ENCODE data around the gene COL12A1. TPM values are rescaled to one million over a fixed set of nuclear protein-coding genes. Genes with fewer than 3 reads are reported as not detected.

The COL12A1 gene
- polyA plus RNA-seq, 4 donors: 67.6 to 103 (median 80.6) TPM

DNA sequence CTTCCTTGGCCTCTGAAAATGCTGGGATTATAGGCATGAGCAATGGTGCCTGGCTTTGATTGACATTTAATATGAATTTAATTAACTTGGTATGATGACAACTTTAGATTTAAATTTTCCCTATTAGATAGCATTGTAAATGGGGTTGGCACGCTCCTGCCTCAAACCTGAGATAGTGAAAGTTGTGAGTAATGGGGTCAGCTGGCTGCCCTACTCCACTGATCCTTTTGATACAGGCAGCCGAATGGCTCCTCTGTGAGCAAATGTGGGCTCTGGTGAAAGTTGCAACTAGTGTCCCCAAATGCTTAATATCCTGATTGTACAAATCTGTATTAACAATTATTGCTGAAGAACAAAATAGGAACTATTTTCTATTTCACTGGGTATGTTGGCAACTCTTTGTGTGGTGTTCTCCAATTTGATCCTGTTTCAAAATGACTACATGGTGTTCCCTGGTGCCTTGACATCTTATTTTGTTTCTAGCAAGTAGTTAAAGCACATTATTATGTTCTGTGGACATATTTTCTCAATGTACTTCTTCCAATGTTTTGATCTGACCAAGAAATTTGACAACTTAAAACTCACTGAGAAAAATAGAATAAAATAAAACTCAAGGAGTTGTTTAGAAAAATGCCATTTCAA is 97.4 kb downstream of the COL12A1 start:
- no peak for DNase-seq (ENCODE audit: low read depth in 4 of 4, low spot score in 2 of 4)

DNA sequence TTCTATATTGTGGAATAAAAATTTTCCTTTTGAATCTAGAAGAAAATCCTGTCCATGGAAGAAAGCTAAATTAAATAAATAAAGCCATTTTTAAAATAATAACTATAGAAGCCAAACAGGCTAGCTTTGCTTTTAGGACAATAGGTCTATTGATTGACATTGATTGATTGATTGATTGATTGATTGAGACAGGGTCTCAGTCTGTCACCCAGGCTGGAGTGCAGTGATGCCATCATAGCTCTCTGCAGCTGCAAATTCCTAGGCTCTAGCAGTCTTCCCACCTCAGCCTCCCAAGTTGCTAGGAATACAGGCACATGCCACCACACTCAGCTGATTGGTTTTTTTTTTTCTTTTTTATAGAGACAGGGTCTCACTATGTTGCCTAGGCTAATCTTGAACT is 97.9 kb downstream of the COL12A1 start:
- no peak for DNase-seq (ENCODE audit: low read depth in 4 of 4, low spot score in 2 of 4)

DNA sequence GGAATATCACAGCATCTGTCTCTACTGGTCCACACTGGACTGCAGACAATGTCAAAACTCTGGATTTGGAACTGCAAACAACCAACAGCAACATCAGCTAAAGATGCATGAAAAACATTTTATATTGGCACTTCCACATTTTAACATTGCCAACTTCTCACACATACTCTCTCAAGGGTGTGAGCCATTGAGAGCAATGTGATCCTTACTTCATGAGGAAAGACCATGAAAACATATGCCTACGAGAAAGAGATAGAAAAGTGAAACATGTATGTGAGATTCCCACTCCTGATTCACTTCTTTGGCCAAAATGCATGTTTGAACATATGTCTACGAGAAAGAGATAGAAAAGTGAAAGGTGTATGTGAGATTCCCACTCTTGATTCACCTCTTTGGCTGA is 99.4 kb downstream of the COL12A1 start:
- no peak for DNase-seq (ENCODE audit: low read depth in 4 of 4, low spot score in 2 of 4)

DNA sequence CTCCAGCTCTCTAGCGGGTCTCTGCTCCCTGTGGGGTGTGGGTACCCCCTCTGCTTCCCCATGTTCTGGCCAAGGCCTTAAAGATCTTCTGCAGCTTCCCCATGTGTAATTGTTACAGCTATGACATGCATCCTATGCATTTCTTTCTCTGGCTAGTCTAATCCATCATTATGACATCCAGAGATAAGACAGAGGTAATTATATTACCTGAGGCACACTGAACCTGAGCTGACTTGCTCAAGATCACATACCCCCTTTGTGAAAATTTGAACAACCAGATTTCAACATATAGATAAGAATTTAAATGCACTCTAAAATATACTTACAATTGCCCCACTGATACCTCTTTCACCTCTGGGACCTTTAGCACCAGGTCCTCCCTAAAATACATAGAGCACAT is 102.4 kb downstream of the COL12A1 start:
- DNase-seq (ENCODE audit: low read depth in 4 of 4, low spot score in 2 of 4): no peak

DNA sequence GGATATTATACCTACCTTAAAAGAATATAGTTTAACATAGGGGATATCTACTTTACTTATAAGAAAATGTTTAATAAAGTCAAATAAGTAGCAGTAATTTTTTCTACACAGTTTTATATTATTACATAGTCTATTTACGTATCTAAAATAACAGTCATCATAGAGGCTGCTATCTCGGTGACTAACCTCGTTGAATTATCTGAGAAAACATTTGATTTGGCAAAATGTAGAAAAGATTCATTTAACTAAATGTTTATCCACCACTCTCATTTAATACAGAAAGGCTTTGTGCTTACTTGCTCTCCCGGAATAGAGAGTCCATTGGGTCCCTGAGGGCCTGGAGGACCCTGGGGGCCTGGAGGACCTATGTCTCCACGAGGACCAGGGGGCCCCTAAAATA is 103.6 kb downstream of the COL12A1 start:
- DNase-seq (ENCODE audit: low read depth in 4 of 4, low spot score in 2 of 4): no peak

DNA sequence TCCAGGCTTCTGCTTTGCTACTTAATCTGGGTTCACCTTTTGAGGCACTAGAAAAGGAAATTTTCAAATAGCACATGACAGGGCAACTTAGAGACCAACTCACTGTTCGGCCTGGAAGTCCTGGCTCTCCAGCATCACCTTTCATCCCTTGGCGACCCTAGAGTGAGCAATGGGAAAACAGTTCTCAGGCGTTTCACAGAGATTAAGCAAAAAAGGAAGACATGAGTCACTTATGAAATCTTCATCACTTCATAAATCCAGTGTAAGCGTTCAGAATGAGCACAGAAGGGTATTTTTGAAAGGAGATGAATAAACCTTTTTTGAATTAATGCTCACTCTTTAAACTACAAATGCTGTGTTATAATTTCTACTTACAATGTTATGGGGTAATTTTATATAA is 104.0 kb downstream of the COL12A1 start:
- no peak for DNase-seq (ENCODE audit: low read depth in 4 of 4, low spot score in 2 of 4)

DNA sequence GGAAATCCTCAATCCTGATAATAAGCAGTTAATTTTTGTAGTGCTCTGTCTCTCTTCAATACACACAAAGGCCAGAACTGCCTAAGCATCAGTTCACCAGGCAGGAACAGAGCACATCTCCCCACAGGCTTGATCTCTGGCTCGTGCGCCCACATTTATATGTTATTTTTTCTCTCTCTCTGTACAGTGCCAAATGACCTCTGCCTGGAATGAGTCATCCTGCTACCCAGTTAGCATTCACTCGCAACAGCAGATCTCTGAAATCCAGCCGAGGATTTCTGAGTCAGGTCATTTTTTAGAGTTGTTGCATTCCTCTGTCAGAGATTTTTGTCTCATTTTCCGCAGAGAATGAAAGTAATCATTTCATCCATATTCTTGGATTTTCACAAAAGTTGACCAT is 107.1 kb downstream of the COL12A1 start:
- DNase-seq (ENCODE audit: low read depth in 4 of 4, low spot score in 2 of 4): no peak

DNA sequence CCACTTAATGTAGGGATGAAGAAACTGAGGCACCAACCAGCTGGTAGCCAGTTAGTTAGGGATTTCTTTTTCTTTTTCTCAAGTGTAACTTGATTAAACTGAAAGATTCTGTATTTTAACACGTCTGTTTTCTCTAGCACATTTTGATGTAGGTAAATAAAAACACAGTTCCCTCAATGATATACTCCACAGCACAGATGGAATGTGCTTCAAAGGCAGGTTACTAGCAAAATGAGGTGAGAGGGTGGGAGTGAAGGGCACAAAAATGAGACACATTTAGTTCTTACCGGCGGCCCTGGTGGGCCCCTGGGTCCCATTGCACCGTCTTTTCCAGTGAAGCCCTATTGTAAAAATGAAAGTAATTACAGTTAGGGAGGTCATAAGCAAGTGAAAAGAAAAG is 108.9 kb downstream of the COL12A1 start:
- DNase-seq (ENCODE audit: low read depth in 4 of 4, low spot score in 2 of 4): no peak

DNA sequence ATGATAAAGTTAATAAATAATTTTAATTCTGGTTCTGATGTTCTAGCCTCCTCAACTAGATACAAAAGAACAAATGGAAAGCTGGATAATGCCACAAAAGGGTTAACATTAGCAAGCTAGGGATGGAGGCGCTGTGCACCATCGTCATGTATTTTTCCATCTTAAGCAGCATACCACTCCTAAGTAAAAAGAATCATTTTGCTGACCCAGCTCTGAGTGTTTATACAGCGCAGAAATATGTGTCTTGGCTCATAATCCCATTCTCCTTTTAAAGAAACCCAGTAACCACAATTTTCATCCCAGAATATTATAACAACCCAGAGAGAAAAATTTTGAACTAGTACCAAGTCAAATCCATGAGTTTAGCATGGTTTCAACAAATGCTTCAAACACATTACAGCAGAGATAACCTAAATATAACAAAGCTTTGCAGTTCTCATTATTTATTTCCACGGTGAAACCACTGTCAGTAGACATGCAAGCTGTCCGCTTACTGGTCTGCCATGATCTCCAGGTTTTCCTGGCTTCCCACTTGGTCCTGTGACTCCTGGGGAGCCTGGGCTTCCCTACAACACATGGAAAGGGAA is 111.1 kb downstream of the COL12A1 start:
- no peak for DNase-seq (ENCODE audit: low read depth in 4 of 4, low spot score in 2 of 4)

DNA sequence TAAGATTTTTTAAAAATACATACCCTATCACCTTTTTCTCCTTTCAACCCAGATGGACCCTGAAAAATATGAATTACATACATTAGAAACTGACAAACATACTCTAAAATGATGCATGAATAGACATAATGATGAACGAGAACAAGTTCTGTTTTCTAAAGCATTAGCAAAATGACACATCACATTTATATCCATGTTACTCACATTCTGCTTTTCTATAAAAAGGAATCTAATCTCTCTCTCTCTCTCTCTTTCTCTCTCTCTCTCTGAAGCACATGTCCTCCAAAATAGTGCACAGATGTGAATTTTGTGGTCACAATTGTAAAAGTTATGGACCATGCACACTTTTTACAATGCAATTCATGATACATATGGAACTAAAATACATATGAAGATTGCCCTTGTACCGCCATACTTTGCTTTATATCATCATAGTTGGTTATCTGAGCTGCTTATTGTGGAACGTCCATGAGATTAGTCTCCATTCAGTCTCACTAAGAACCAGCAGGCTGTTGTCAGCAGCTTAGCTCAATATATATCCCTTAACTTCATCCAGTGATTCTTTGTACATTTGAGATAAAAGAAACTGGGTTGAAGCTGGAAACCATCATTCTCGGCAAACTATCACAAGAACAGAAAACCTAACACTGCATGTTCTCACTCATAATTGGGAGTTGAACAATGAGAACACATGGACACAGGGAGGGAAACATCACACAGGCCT is 114.2 kb downstream of the COL12A1 start:
- no peak for DNase-seq (ENCODE audit: low read depth in 4 of 4, low spot score in 2 of 4)

DNA sequence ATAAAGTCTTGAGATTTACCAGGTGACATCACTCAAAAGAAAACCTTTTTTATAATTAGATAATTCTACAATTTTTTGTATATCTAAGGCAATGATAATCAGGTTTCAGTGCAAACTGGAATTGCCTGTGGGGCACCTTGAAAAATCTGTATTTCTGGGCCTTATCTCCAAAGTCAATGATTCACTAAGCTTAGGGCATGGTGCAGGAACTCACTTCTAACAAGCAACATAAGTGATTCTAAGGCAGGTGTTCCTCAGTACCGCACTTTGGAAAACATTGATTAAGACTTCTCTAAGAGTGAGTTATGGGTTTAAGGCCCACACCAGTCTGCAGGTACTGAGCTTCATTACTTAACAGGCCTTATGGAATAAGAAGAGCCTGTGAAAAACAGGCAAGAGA is 115.3 kb downstream of the COL12A1 start:
- no peak for DNase-seq (ENCODE audit: low read depth in 4 of 4, low spot score in 2 of 4)

DNA sequence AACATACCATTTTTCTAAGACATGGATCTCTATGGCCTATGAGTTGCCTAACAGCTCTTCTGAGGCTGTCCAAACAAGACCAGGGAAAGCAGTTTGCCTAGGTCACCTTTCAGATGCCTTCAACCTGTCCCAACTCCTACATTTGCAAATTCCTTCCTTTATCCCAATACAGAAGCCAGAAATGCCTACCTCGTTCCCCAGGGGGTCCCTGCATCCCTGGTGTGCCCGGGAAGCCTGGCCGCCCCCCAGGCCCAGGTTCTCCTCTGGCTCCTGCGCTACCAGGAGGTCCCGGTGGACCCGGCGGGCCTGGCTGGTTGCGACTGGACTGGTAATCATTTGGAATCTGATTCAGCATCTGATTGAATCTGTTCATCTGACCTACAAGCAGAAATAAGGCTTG is 115.9 kb downstream of the COL12A1 start:
- DNase-seq (ENCODE audit: low read depth in 4 of 4, low spot score in 2 of 4): no peak

DNA sequence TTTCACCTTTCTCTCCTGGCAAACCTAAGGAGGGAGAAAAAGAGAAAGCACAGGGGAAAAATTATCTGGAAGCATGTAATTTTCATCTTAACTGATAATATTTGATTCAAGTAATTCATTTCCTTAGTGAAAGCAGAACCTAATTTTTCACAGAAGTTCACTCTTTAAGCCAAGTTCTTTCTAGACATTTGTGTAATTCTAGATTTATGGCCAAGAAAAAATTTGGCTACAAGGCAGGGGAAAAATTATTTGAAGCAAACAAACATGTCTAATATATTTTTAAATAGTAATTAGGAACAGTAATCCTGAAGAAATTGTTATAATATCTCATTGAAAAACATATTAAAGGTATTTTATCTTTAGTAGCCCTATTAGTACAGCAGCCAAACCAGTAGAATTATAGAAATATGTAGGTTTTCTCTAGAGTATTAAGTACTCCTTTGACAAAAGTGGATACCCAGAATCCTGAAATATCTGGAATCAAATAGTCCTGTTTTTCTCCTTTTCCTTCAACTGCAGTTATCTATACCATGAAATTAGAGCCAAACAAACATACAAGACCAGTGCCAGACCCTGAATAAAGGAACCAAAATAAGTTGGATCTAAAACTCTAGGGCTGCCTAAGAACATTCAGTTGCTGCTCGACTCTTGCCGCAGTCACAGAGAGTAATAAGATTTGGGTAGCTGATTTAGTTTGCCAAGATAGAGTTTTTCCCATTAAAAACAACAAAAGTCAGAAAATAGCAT is 116.5 kb downstream of the COL12A1 start:
- DNase-seq (ENCODE audit: low read depth in 4 of 4, low spot score in 2 of 4): no peak

DNA sequence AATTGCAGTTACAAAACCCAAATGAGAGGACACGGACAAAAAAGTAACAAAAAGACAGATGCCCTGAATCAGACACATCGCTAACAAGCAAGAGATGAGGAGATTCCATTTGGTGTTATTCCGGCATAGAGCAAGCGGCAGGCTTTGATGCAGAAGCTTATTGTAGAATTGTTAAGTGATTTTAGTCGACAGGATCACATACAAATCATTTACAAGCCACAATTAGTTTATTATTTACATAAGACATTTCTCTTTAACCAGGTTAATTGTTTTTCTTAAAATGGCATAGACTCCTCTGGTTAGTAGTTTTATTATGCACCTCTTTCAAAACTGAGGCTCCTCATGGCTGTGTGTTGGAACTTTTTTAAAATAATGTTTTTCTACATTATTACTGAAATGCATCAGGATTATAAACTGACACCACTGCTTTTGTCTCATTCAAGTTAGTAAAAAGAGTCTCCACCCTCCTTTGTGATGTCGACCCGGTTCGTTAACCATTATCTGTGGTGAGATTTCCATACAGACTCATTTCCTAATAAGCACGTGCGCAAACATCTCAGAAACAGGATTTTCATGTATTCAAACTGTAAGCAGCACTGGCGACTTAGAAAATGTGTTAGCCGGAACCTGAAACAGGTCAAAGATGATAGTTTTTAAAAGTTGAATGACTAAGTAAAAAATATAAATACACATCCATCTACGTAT is 119.8 kb downstream of the COL12A1 start:
- DNase-seq (ENCODE audit: low read depth in 4 of 4, low spot score in 2 of 4): no peak

DNA sequence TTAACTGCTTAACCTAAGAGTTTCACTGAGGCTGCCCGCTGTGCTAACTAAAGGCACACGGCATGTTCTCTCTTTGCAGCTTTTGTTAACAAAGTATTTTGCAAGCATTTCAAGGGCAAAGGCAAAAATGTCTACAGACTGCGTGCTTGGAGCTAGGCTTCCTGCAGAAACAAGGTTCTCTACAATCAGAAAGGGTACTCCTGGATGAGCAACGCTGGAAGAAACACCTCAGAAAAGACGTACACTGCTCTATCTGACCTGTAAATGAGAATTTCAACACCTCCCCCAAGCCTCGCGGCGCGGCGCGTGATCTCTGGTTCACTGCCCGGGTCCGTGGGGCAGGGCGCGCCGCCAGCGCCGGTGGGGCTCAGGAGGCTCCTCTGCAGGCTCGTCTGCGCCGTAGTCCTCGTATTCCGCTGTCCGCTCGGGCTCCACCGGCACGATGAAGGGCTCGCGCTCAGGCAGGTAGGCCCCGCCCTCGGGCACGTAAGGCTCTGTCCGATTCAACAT is 120.9 kb downstream of the COL12A1 start:
- peak in 1 of 4 donors; percentile 23 for DNase-seq (ENCODE audit: low read depth in 4 of 4, low spot score in 2 of 4)

DNA sequence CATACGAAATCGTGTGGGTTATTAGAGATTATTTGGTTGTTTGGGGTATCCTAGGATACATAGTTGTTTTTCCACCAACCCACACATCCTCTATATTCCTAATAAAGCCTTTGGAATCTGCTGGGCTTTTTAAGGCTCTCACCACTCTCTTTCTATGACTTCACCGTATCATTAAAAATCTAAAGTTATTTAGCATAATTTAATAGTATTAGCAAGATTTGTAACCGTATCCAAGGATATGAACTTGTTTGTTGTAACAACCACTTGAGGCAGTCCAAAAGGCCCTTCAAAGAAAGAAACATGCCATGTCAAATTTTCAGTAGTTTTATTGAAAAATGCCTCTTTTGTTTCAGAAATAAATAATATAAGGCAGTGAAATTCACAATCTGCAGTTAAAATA is 121.8 kb downstream of the COL12A1 start:
- no peak for DNase-seq (ENCODE audit: low read depth in 4 of 4, low spot score in 2 of 4)

DNA sequence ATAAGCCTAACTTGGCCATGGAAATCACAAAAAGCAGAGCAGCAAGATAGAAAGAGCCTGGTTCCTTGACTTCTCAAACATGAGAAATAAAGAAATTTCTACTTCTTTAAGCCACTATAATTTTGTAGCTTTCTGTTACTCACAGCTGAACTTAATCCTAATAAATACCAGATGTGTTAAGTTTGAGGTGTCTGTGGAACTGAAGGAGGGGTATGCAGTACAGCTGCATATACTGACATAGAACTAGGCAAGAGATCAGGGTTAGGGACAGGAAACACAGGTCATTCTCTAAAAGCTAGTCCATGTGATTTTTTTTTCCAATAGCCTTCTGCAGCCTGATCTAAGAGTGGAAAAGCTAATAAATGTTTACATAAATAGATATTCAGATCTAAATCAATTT is 123.9 kb downstream of the COL12A1 start:
- DNase-seq (ENCODE audit: low read depth in 4 of 4, low spot score in 2 of 4): no peak

DNA sequence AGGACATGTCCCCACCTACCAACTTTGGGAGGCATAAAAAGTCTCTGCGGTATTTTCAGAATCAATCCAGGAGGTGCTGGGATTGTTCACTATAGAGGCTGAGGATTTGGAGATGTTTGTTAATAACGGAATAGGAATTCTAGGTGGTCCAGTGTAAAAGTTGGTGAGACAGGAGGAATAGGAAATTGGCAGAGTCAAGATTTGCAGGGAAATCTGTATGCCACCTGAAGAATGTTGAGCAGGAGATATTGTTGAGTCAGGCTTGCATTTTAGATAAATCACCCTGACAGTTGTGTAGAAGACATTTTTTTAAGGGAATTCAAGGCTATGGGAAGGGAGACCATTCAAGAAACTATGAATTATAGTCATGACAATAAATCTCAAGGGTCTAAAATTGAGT is 124.8 kb downstream of the COL12A1 start:
- no peak for DNase-seq (ENCODE audit: low read depth in 4 of 4, low spot score in 2 of 4)

DNA sequence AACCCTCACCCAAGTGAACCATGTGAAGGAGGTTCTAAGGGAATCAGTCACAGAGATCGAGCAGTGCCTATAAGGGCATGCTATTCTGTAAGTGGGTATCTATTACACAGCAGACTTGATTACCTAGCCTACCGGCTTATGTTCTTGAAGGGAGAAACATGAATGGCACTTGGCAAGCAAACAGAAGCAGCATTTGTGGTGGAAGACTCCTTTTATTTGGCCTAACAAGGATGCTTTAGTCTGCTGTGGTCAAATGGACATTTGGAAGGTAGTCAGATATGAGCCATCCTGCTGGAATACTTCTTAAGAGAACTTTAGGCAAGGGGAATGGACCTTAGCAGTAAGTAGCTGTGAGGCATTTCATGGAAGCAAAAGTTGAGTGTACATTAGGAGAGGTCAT is 126.3 kb downstream of the COL12A1 start:
- no peak for DNase-seq (ENCODE audit: low read depth in 4 of 4, low spot score in 2 of 4)

DNA sequence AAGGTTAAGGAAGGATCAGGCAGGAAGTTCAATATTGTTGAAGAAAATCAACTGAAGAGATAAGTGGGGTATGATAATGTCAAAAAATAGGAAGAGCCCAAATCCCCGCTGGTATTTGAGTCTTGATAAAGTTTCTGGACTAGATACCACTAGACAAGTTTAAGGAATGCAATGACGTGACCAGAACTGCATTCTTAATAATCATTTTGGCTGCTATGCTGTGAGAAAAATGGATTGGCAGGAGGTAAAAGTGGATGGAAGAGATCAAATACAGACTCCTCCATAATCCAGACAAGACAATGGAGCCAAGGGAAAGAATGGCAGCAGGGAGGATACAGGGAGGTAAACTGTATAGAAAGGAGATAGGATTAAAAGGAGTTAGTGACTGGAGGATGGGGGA is 128.2 kb downstream of the COL12A1 start:
- DNase-seq (ENCODE audit: low read depth in 4 of 4, low spot score in 2 of 4): no peak

DNA sequence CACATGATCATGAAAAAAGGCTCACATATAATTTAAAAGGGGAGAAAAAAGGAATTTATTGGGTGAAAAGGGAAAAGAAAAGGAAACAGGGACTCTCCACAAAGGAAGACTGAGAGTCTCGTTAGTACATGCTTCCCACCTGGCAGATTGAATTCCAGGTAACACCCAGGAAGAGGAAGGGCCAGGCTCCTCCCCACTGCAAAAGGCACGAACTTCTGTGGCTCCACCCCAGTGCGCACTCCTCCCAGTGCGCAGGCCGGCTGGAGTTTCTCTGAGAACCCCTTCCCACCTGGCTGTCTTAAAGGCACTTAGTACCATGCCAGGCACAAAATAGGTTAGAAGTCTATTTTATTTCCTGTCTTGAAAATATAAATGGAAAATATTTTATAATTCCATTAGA is 129.8 kb downstream of the COL12A1 start:
- no peak for DNase-seq (ENCODE audit: low read depth in 4 of 4, low spot score in 2 of 4)
